Measurements from ENCODE around the gene POMC. TPM values are rescaled to one million over a fixed set of nuclear protein-coding genes. Genes with fewer than 3 reads are reported as not detected.
A peak's percentile ranks its signal among the peaks of the same experiment; 100 is the strongest.

Gene POMC
- total and polyA plus RNA-seq, 2 donors (not counting 1 experiment from before 2014, with no cell fraction given): 3.4 to 16.7 TPM

DNA sequence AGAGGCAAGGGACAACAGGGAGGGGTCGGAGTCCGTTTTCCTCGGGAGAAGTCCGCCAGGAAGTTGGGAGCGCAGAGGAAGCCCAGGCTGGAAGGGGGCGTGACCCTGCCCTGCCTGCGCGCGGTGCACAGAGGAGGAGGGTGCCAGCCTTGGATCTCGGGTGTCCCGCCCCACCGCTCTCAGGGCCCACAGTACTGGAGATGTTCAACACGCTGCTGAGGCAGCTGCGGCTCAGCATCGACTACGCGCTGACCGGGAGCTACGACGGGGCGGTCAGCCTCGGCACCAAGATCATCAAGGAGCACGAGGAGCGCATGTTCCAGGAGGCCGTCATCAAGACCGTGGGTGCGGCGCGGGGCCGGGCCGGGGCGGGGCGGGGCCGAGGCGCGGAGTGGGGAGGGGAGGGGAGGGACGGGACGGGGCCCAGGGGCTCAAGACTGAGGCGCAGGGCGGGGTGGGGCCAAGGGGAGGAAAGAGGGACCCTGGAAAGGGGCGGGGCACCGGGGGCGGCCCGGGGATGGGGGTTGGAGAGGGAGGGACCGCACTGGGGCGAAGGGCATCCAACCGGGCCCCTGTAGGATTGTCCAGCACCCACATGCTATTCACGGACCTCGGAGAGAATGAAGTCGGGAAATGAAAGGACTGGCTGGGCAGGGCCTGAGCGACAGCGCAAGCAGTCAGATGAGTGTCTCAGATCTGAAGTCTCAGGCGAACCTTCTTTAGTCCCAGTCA, 36.6 kb downstream of the POMC start:
- H3K27ac Mint-ChIP-seq: no peak overlapping the region
- no peaks in the 10 kb centered on the region for H4K20me1 ChIP-seq (ENCODE audit: control insufficient read depth, insufficient read depth, low read length, poor library complexity, severe bottlenecking)
- no peak overlapping the region for H3K27ac ChIP-seq (ENCODE audit: low read length in 2 of 2)
- H3K9ac ChIP-seq (ENCODE audit: low read length): peak overlapping the region; percentile 37
- DNase-seq (peak; percentile 42), ATAC-seq (ENCODE audit: low read depth) (no peak)
- ChIA-PET POLR2A (no interaction called here), CTCF (interaction anchor here (1.1 to 5.2 kb wide), 4 partner anchors 156 to 722 kb away, joined by 3 to 68 read pairs (median 23); no protein-coding TSS in a partner anchor)
- peaks cover 16% of the 10 kb centered on the region for H3K4me1 Mint-ChIP-seq
- H3K9me3 ChIP-seq (ENCODE audit: control extremely low read depth in 1 of 3, control insufficient read depth in 2 of 3, insufficient read depth in 1 of 3, low read length in 2 of 3): peaks cover 0 to 10% (median 0%) of the 10 kb centered on the region in 3 donors
- peak overlapping the region; percentile 81 for H3K4me3 Mint-ChIP-seq
- H3K9me3 Mint-ChIP-seq (ENCODE audit: insufficient read depth): no peaks in the 10 kb centered on the region
- no peaks in the 10 kb centered on the region for H3K36me3 ChIP-seq (replicated peaks in 1 of 2; ENCODE audit: control extremely low read depth in 1 of 2, control insufficient read depth in 1 of 2, extremely low read depth in 1 of 2, insufficient read depth in 2 of 2, low read length in 1 of 2)
- peak overlapping the region; percentile 64 for H2AFZ ChIP-seq (ENCODE audit: insufficient read depth, low read depth, low read length, poor library complexity, severe bottlenecking)
- H3K27me3 Mint-ChIP-seq: peaks cover 53% of the 10 kb centered on the region
- peaks cover 11 to 18% of the 10 kb centered on the region in 2 donors for H3K4me1 ChIP-seq (ENCODE audit: control insufficient read depth in 2 of 2, insufficient read depth in 2 of 2, low read length in 2 of 2)
- peak overlapping the region in 3 of 5 experiments; percentile 8 to 39 (median 23) for H3K4me3 ChIP-seq (ENCODE audit: control extremely low read depth in 1 of 5, extremely low read depth in 1 of 5, insufficient read depth in 1 of 5, low read depth in 2 of 5, low read length in 4 of 5)
- WGBS (ENCODE audit: insufficient coverage): 11% methylated on average over 32 of the region's 53 CpGs
- intact Hi-C loops (cut with micrococcal nuclease): no loop called here
- peak overlapping the region; percentile 81 for H3K4me2 ChIP-seq (replicated peaks; ENCODE audit: low read depth, low read length, poor library complexity, severe bottlenecking)
- peak; percentile 38 for TF ChIP-seq EZH2 (IDR thresholded peaks at IDR 0.05; ENCODE audit: borderline replicate concordance, insufficient read depth, low read depth, low read length, poor library complexity, severe bottlenecking)
- TF ChIP-seq, protein P1, sequence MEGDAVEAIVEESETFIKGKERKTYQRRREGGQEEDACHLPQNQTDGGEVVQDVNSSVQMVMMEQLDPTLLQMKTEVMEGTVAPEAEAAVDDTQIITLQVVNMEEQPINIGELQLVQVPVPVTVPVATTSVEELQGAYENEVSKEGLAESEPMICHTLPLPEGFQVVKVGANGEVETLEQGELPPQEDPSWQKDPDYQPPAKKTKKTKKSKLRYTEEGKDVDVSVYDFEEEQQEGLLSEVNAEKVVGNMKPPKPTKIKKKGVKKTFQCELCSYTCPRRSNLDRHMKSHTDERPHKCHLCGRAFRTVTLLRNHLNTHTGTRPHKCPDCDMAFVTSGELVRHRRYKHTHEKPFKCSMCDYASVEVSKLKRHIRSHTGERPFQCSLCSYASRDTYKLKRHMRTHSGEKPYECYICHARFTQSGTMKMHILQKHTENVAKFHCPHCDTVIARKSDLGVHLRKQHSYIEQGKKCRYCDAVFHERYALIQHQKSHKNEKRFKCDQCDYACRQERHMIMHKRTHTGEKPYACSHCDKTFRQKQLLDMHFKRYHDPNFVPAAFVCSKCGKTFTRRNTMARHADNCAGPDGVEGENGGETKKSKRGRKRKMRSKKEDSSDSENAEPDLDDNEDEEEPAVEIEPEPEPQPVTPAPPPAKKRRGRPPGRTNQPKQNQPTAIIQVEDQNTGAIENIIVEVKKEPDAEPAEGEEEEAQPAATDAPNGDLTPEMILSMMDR (IDR thresholded peaks at IDR 0.05): no peak
- H3K27me3 ChIP-seq (replicated peaks in 1 of 4; ENCODE audit: control extremely low read depth in 1 of 4, control insufficient read depth in 3 of 4, insufficient read depth in 4 of 4, low read length in 3 of 4): peaks cover 0 to 41% (median 22%) of the 10 kb centered on the region in 4 experiments
- no peaks in the 10 kb centered on the region for H3K79me2 ChIP-seq (ENCODE audit: control insufficient read depth, insufficient read depth, low read length)

DNA sequence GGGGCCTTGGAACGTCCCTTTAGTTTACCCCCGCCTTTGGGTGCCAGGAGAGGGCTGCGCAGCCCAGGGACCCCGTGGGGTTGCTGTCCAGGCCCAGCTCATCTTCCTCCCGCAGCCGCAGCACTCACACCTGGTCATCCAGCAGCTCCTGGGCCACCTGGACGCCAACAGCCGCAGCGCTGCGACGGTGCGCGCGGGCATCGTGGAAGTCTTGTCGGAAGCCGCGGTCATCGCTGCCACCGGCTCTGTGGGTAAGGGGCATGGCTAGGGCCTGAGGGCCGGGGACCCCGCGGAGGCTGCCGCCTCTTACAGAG, 37.2 kb downstream of the POMC start:
- no peak overlapping the region for H3K27ac Mint-ChIP-seq

More for the DNA sequence above, 37.2 kb downstream of the POMC start:
- no peak for ATAC-seq (ENCODE audit: low read depth)
- Histone ChIP-seq H3K79me2 (ENCODE audit: control insufficient read depth, insufficient read depth, low read length) (no peaks in the 10 kb centered on the region), H3K4me1 (ENCODE audit: control insufficient read depth in 2 of 2, insufficient read depth in 2 of 2, low read length in 2 of 2) (peaks cover 11 to 18% of the 10 kb centered on the region in 2 donors), H3K4me3 (ENCODE audit: control extremely low read depth in 1 of 5, extremely low read depth in 1 of 5, insufficient read depth in 1 of 5, low read depth in 2 of 5, low read length in 4 of 5) (peak overlapping the region in 2 of 5 experiments; percentile 8 to 39), H3K9ac (ENCODE audit: low read length) (peak overlapping the region; percentile 37), H3K4me2 (replicated peaks; ENCODE audit: low read depth, low read length, poor library complexity, severe bottlenecking) (peak overlapping the region; percentile 81), H3K27ac (ENCODE audit: low read length in 2 of 2) (no peak overlapping the region), H3K36me3 (replicated peaks in 1 of 2; ENCODE audit: control extremely low read depth in 1 of 2, control insufficient read depth in 1 of 2, extremely low read depth in 1 of 2, insufficient read depth in 2 of 2, low read length in 1 of 2) (no peaks in the 10 kb centered on the region), H4K20me1 (ENCODE audit: control insufficient read depth, insufficient read depth, low read length, poor library complexity, severe bottlenecking) (no peaks in the 10 kb centered on the region), H3K27me3 (replicated peaks in 1 of 4; ENCODE audit: control extremely low read depth in 1 of 4, control insufficient read depth in 3 of 4, insufficient read depth in 4 of 4, low read length in 3 of 4) (peaks cover 0 to 40% (median 22%) of the 10 kb centered on the region in 4 experiments), H2AFZ (ENCODE audit: insufficient read depth, low read depth, low read length, poor library complexity, severe bottlenecking) (peak overlapping the region; percentile 64), H3K9me3 (ENCODE audit: control extremely low read depth in 1 of 3, control insufficient read depth in 2 of 3, insufficient read depth in 1 of 3, low read length in 2 of 3) (peaks cover 0 to 10% (median 0%) of the 10 kb centered on the region in 3 donors)
- Mint-ChIP-seq H3K4me1 (peaks cover 16% of the 10 kb centered on the region), H3K4me3 (peak overlapping the region; percentile 81), H3K9me3 (ENCODE audit: insufficient read depth) (no peaks in the 10 kb centered on the region), H3K27me3 (peaks cover 50% of the 10 kb centered on the region)
- POLR2A ChIA-PET: no interaction called here
- TF ChIP-seq, protein P1 (IDR thresholded peaks at IDR 0.05): no peak
- no peak for TF ChIP-seq EZH2 (IDR thresholded peaks at IDR 0.05; ENCODE audit: borderline replicate concordance, insufficient read depth, low read depth, low read length, poor library complexity, severe bottlenecking)
- DNase-seq: peak; percentile 23
- intact Hi-C loops (cut with micrococcal nuclease): no loop called here
- 47% methylated on average over 24 of the region's 24 CpGs for WGBS (ENCODE audit: insufficient coverage)
- CTCF ChIA-PET: interaction anchor here (1.1 to 5.2 kb wide), 5 partner anchors 35 to 721 kb away, joined by 3 to 68 read pairs (median 7); no protein-coding TSS in a partner anchor
